IMR-90 (cell line): ENCODE measurements around the gene TEX35.

ENCODE experiments used
- MAFK ChIP-seq: IDR thresholded peaks from 2 replicates; pipeline ENCODE4 v1.6.1; 2012; ENCODE audit warnings: low read depth, low read length, improper control_type of control experiment
- MAZ ChIP-seq: IDR thresholded peaks from 2 replicates; pipeline ENCODE4 v1.6.1; 2012; ENCODE audit warnings: low read depth, mild to moderate bottlenecking, low read length, improper control_type of control experiment, moderate library complexity, borderline replicate concordance
- RFX5 ChIP-seq: IDR thresholded peaks from 2 replicates; pipeline ENCODE4 v1.8.0; 2012; ENCODE audit warnings: low read depth, mild to moderate bottlenecking, low read length, moderate library complexity
- SMC3 ChIP-seq: fragments of 150-350 bp; IDR thresholded peaks from 2 replicates; pipeline ENCODE4 v1.6.1; 2016; ENCODE audit warnings: low read depth, mild to moderate bottlenecking, antibody characterized with exemption, low read length, moderate library complexity

GRCh38 chr1:178516110-178516509 is 3.2 kb downstream of the TEX35 start:
- no peak for TF ChIP-seq RFX5
- no peak for TF ChIP-seq SMC3
- TF ChIP-seq MAFK, result no peak
- TF ChIP-seq MAZ, result no peak
